WTC11 (cell line): ENCODE results near the gene OLFM3. TPM values are rescaled to one million over a fixed set of nuclear protein-coding genes. Genes with fewer than 3 reads are reported as not detected.

ENCODE experiments used
- ATAC-seq: fragments of 200-7000 bp; cut with Tn5 transposase; 2 replicates; pipeline ENCODE4 v1.10.0; 2021; ENCODE audit warnings: mild to moderate bottlenecking, moderate library complexity
- CTCF ChIA-PET: fragments of 300-600 bp; sonication (Branson Sonifier 250); formaldehyde crosslinking; loops from one replicate; lab custom pipeline; 2021; ENCODE audit warnings: antibody characterized with exemption; lab: Charles Lee
- POLR2A ChIA-PET: fragments of 350-600 bp; sonication (Branson Sonifier 250); formaldehyde crosslinking; loops from one replicate; lab custom pipeline; 2021; ENCODE audit warnings: antibody characterized with exemption; lab: Charles Lee
- DNase-seq: peaks from one replicate; pipeline ENCODE4 v3.0.0; 2021; ENCODE audit warnings: low spot score
- H3K27ac Mint-ChIP-seq: 2 replicates; pipeline ENCODE4 v1.8.0; 2021; ENCODE audit warnings: mixed read lengths
- H3K27me3 Mint-ChIP-seq: 2 replicates; pipeline ENCODE4 v1.8.0; 2021; ENCODE audit warnings: low read depth, mild to moderate bottlenecking, moderate library complexity, mixed read lengths
- H3K36me3 Mint-ChIP-seq: 2 replicates; pipeline ENCODE4 v1.8.0; 2021; ENCODE audit warnings: mixed read lengths
- H3K4me1 Mint-ChIP-seq: 2 replicates; pipeline ENCODE4 v1.8.0; 2022; ENCODE audit warnings: mixed read lengths
- H3K4me3 Mint-ChIP-seq: 2 replicates; pipeline ENCODE4 v1.8.0; 2021; ENCODE audit warnings: mild to moderate bottlenecking, moderate library complexity, mixed read lengths
- H3K9me3 Mint-ChIP-seq: 2 replicates; pipeline ENCODE4 v1.8.0; 2021; ENCODE audit warnings: mixed read lengths
- AFF4 ChIP-seq: sonication (generic); formaldehyde crosslinking; IDR thresholded peaks from 2 replicates; pipeline ENCODE4 v1.8.1; 2023; ENCODE audit warnings: mild to moderate bottlenecking, missing genetic modification reagents, borderline replicate concordance
- ATF1 ChIP-seq: sonication (generic); formaldehyde crosslinking; IDR thresholded peaks from 2 replicates; pipeline ENCODE4 v1.8.1; 2023; ENCODE audit warnings: mild to moderate bottlenecking, moderate library complexity, missing genetic modification reagents
- ATF2 ChIP-seq: sonication (generic); formaldehyde crosslinking; IDR thresholded peaks from 2 replicates; pipeline ENCODE4 v1.8.1; 2022; ENCODE audit warnings: low read depth, missing genetic modification reagents, borderline replicate concordance
- CBFB ChIP-seq: sonication (generic); formaldehyde crosslinking; IDR thresholded peaks from 2 replicates; pipeline ENCODE4 v1.8.1; 2022; ENCODE audit warnings: mild to moderate bottlenecking, low read depth, missing genetic modification reagents
- CDX4 ChIP-seq: fragments of 250-450 bp; sonication (Bioruptor Pico); IDR thresholded peaks from 2 replicates; pipeline ENCODE4 v1.9.0; 2021; ENCODE audit warnings: moderate library complexity, mild to moderate bottlenecking, inconsistent platforms, borderline replicate concordance
- CREB1 ChIP-seq: sonication (generic); formaldehyde crosslinking; IDR thresholded peaks from 2 replicates; pipeline ENCODE4 v1.8.0; 2023; ENCODE audit warnings: mild to moderate bottlenecking, missing genetic modification reagents
- E2F4 ChIP-seq: sonication (generic); formaldehyde crosslinking; IDR thresholded peaks from 2 replicates; pipeline ENCODE4 v1.8.1; 2022; ENCODE audit warnings: low read depth, mild to moderate bottlenecking, moderate library complexity, missing genetic modification reagents, borderline replicate concordance
- ESRRA ChIP-seq: sonication (generic); formaldehyde crosslinking; IDR thresholded peaks from 2 replicates; pipeline ENCODE4 v1.8.1; 2022; ENCODE audit warnings: mild to moderate bottlenecking, missing genetic modification reagents, borderline replicate concordance
- FOXJ3 ChIP-seq: sonication (generic); formaldehyde crosslinking; IDR thresholded peaks from 2 replicates; pipeline ENCODE4 v1.9.0; 2021; ENCODE audit warnings: missing genetic modification reagents, mild to moderate bottlenecking, borderline replicate concordance
- FOXP1 ChIP-seq: sonication (generic); formaldehyde crosslinking; IDR thresholded peaks from 2 replicates; pipeline ENCODE4 v1.8.0; 2022; ENCODE audit warnings: missing genetic modification reagents, mild to moderate bottlenecking, moderate library complexity, borderline replicate concordance
- HMGA2 ChIP-seq: fragments of 250-450 bp; sonication (Bioruptor Pico); IDR thresholded peaks from 2 replicates; pipeline ENCODE4 v1.4.0; 2021; ENCODE audit warnings: mild to moderate bottlenecking, moderate library complexity
- HMGXB4 ChIP-seq: sonication (generic); formaldehyde crosslinking; IDR thresholded peaks from 2 replicates; pipeline ENCODE4 v1.8.1; 2023; ENCODE audit warnings: mild to moderate bottlenecking, moderate library complexity, missing genetic modification reagents
- IRF2 ChIP-seq: sonication (generic); formaldehyde crosslinking; IDR thresholded peaks from 2 replicates; pipeline ENCODE4 v1.8.0; 2022; ENCODE audit warnings: low read depth, missing genetic modification reagents, borderline replicate concordance
- JAZF1 ChIP-seq: fragments of 250-450 bp; sonication (Bioruptor Pico); IDR thresholded peaks from 2 replicates; pipeline ENCODE4 v1.9.0; 2021; ENCODE audit warnings: moderate library complexity, mild to moderate bottlenecking, inconsistent platforms
- MXD4 ChIP-seq: fragments of 250-450 bp; sonication (Bioruptor Pico); IDR thresholded peaks from 2 replicates; pipeline ENCODE4 v1.8.0; 2021; ENCODE audit warnings: mild to moderate bottlenecking, moderate library complexity, borderline replicate concordance
- NFATC4 ChIP-seq: fragments of 250-450 bp; sonication (Bioruptor Pico); IDR thresholded peaks from 2 replicates; pipeline ENCODE4 v1.9.0; 2021; ENCODE audit warnings: mild to moderate bottlenecking
- NFE2L1 ChIP-seq: sonication (generic); formaldehyde crosslinking; IDR thresholded peaks from 2 replicates; pipeline ENCODE4 v1.8.1; 2023; ENCODE audit warnings: missing genetic modification reagents
- SP1 ChIP-seq: sonication (generic); formaldehyde crosslinking; conservative IDR thresholded peaks from 2 replicates; pipeline ENCODE4 v1.8.1; 2022; ENCODE audit warnings: missing genetic modification reagents
- TCF7 ChIP-seq: sonication (generic); formaldehyde crosslinking; IDR thresholded peaks from 2 replicates; pipeline ENCODE4 v1.8.0; 2022; ENCODE audit warnings: mild to moderate bottlenecking, low read depth, missing genetic modification reagents, moderate library complexity
- TEAD1 ChIP-seq: sonication (generic); formaldehyde crosslinking; IDR thresholded peaks from 2 replicates; pipeline ENCODE4 v1.8.0; 2022; ENCODE audit warnings: mild to moderate bottlenecking, missing genetic modification reagents
- TEAD4 ChIP-seq: sonication (generic); formaldehyde crosslinking; IDR thresholded peaks from 2 replicates; pipeline ENCODE4 v1.8.0; 2022; ENCODE audit warnings: mild to moderate bottlenecking, missing genetic modification reagents
- ZNF138 ChIP-seq: sonication (generic); formaldehyde crosslinking; conservative IDR thresholded peaks from 2 replicates; pipeline ENCODE4 v1.8.1; 2022; ENCODE audit warnings: mild to moderate bottlenecking, moderate library complexity, missing genetic modification reagents
- ZNF232 ChIP-seq: sonication (generic); formaldehyde crosslinking; IDR thresholded peaks from 2 replicates; pipeline ENCODE4 v1.8.0; 2022; ENCODE audit warnings: mild to moderate bottlenecking, missing genetic modification reagents
- ZNF263 ChIP-seq: sonication (generic); formaldehyde crosslinking; IDR thresholded peaks from 2 replicates; pipeline ENCODE4 v1.8.1; 2022; ENCODE audit warnings: low read depth, mild to moderate bottlenecking, moderate library complexity, missing genetic modification reagents
- ZNF317 ChIP-seq: sonication (generic); formaldehyde crosslinking; IDR thresholded peaks from 2 replicates; pipeline ENCODE4 v1.8.1; 2023; ENCODE audit warnings: low read depth, mild to moderate bottlenecking, moderate library complexity, missing genetic modification reagents, borderline replicate concordance
- ZNF396 ChIP-seq: fragments of 250-450 bp; sonication (Bioruptor Pico); IDR thresholded peaks from 2 replicates; pipeline ENCODE4 v1.8.0; 2021; ENCODE audit warnings: mild to moderate bottlenecking, moderate library complexity, borderline replicate concordance
- ZNF671 ChIP-seq: fragments of 250-450 bp; sonication (Bioruptor Pico); IDR thresholded peaks from 2 replicates; pipeline ENCODE4 v1.8.0; 2021; ENCODE audit warnings: mild to moderate bottlenecking
- ZSCAN18 ChIP-seq: fragments of 250-450 bp; sonication (Bioruptor Pico); IDR thresholded peaks from 2 replicates; pipeline ENCODE4 v2.1.2; 2022; ENCODE audit warnings: mild to moderate bottlenecking, moderate library complexity
- total RNA-seq: library from RNA; stranded (reverse); gene quantifications from 3 replicates; pipeline ENCODE4 v1.2.3, GENCODE V29; 2021

Gene OLFM3
- total RNA-seq, 1 experiment from 2014 or later = 0.37 TPM

GRCh38 chr1:101908980-101909379 lies 87.7 kb downstream of the OLFM3 start:
- no peaks in the 10 kb centered on the region for H3K9me3 Mint-ChIP-seq
- no peak for TF ChIP-seq CDX4
- no peak for TF ChIP-seq NFATC4 (CRISPR knock-in tag)
- TF ChIP-seq TEAD4 (CRISPR knock-in tag) = no peak
- TF ChIP-seq ZSCAN18 (CRISPR knock-in tag) = no peak
- no peak for TF ChIP-seq FOXP1 (CRISPR knock-in tag)
- TF ChIP-seq CREB1 (CRISPR knock-in tag) = no peak
- no peak for TF ChIP-seq IRF2 (CRISPR knock-in tag)
- no peak for TF ChIP-seq ZNF671 (CRISPR knock-in tag)
- TF ChIP-seq HMGA2 = no peak
- TF ChIP-seq ATF1 (CRISPR knock-in tag) = no peak
- no peak for TF ChIP-seq ZNF396
- no peak for TF ChIP-seq ESRRA (CRISPR knock-in tag)
- no peak for TF ChIP-seq ZNF263 (CRISPR knock-in tag)
- TF ChIP-seq ZNF317 (CRISPR knock-in tag) = no peak
- no peak for TF ChIP-seq JAZF1 (CRISPR knock-in tag)
- TF ChIP-seq, all 79 proteins: peak for 0
- Mint-ChIP-seq H3K27ac (no peak overlapping the region), H3K4me1 (peaks cover 42% of the 10 kb centered on the region), H3K27me3 (no peaks in the 10 kb centered on the region), H3K36me3 (no peaks in the 10 kb centered on the region), H3K4me3 (no peak overlapping the region)
- DNase-seq (no peak), ATAC-seq (no peak)
- ChIA-PET POLR2A (no interaction called here), CTCF (no interaction called here)

- H3K4me3 Mint-ChIP-seq = no peak overlapping the region
- peaks cover 42% of the 10 kb centered on the region for H3K4me1 Mint-ChIP-seq
- ChIA-PET POLR2A (interaction anchor here (1.0 kb wide), 1 partner anchor 23 kb away, joined by 3 read pairs; no protein-coding TSS in a partner anchor), CTCF (no interaction called here)
- peak; percentile 80 for ATAC-seq
- no peaks in the 10 kb centered on the region for H3K9me3 Mint-ChIP-seq
- no peaks in the 10 kb centered on the region for H3K36me3 Mint-ChIP-seq
- no peak for TF ChIP-seq E2F4
- TF ChIP-seq ZNF138 (CRISPR knock-in tag) = no peak
- no peak for TF ChIP-seq MXD4 (CRISPR knock-in tag)
- TF ChIP-seq TEAD4 (CRISPR knock-in tag) = no peak
- TF ChIP-seq CBFB (CRISPR knock-in tag) = no peak
- no peak for TF ChIP-seq SP1 (CRISPR knock-in tag)
- no peak for TF ChIP-seq NFE2L1 (CRISPR knock-in tag)
- no peak for TF ChIP-seq AFF4 (CRISPR knock-in tag)
- TF ChIP-seq ATF1 (CRISPR knock-in tag) = no peak
- no peak for TF ChIP-seq HMGXB4
- TF ChIP-seq ZNF232 (CRISPR knock-in tag) = no peak
- no peak for TF ChIP-seq TCF7 (CRISPR knock-in tag)
- TF ChIP-seq ATF2 (CRISPR knock-in tag) = no peak
- TF ChIP-seq TEAD1 = no peak
- no peak for TF ChIP-seq FOXJ3
- H3K27ac Mint-ChIP-seq = no peak overlapping the region
- no peak for DNase-seq
- no peaks in the 10 kb centered on the region for H3K27me3 Mint-ChIP-seq
Observed at GRCh38 chr1:101907264-101907663, 89.5 kb downstream of the OLFM3 start.
